CD4-positive, alpha-beta T cell treated with Interleukin-17A for 1 hour (primary cell): ENCODE data around the gene HBP1.
"Not testable (repeated sequence)": the region's sequence is repeated elsewhere in the genome, so short reads cannot be mapped to it uniquely, and the experiment has no call there.

Source experiments
- DNase-seq: peaks from one replicate; pipeline ENCODE4 v3.0.0-alpha.2; 2020

HBP1 gene, protein sequence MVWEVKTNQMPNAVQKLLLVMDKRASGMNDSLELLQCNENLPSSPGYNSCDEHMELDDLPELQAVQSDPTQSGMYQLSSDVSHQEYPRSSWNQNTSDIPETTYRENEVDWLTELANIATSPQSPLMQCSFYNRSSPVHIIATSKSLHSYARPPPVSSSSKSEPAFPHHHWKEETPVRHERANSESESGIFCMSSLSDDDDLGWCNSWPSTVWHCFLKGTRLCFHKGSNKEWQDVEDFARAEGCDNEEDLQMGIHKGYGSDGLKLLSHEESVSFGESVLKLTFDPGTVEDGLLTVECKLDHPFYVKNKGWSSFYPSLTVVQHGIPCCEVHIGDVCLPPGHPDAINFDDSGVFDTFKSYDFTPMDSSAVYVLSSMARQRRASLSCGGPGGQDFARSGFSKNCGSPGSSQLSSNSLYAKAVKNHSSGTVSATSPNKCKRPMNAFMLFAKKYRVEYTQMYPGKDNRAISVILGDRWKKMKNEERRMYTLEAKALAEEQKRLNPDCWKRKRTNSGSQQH

DNA sequence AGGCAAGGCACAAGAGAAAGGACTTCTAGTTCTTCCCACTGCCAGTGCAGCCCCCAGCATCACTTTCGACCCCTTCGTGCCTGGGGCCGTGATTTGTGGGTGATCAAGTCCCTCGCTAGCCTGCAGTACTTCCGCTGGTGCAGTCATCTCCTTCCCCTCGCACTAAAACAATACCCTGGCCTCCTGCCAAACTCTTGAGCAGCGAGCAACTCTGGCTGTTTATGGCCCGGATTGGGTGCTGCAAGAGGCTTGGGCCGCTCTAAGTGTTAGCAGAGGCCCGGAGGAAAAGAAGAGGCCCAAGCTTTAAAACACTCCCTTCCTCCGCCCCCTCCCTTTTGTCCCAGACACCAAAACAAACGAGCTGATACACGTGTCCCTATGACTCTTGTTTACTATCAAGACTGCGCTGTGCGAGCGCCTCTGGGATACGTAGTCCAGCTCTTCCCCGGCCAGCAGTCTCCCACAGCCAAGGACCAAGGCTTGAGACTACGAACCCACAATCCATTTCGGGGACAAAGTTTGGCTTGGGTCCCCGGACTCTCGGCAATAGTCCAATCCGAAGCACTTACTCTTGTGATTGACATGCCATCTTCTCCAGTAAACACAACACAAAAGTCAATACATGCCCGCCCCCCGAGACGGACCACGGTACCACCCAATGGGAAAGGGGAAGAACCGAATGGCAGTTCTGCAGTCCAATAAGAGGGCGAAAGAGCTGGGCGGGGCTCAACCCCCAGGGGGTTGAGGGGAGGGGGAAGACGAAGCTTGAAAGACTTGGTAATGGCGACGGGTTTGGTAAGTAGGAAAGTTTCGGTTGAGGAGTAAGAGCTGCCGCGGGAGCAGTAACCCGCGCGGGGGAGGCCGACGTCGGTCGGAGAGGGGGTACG is at the start of gene HBP1:
HBP1 (plus strand) TSS at position 771 of the 887 bp plus-strand sequence. CDS start 10,891 bp downstream, outside the sequence.
- DNase-seq: peak; percentile 100

DNA sequence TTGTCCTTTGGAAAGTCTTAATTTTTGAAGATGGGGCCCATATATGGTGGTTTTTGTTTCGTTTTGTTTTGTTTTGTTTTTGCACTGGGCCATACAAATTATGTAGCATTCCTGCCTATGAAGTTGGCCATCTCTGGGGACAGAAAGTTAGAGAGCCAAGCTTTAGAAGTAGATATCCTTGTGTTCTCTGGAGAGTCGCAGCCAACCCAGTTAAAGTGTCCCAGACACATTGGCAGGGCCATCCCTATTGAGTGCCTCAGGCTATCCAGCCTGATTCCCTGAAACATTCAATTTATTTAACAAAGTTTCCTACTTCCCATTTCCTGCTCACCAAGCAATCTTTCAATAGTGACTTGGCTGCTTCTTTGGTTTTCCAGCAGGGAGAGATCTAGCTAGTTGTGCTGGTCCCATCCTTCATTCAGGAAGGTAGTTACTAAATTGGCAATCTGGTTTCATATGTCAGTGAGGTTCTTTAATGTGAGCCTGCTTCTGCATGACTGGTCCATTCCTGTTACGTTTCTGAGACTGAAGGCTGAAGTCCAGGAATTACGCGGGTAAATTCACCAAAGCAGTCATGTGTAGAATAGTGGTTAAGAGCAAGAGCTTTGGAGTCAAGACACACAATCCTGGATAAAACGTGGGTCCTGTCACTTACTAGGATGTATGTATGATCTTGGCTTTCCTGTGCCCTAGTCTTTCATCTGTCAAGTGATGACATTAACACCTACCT is 49.3 kb upstream of the HBP1 start:
- DNase-seq: no peak

DNA sequence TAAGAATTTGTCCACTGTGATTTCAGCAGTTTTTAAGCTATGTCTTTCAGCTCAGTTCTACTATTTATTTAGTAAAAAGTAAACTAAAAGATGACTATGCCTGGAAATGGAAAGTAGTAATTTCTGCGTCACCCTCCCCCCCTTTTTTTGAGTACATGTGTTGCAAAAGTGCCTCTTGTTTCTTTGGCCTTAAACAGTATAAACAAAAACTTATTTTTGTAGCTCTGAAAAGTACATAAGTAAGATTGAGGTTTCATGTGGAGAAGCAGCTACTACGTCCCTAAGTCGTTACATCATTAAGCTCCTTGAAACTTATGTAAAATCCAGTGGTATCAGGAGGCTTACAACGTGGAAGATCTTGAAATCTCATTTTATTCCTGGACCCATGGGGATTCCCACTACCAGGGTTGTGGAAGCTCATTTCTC is 46.3 kb upstream of the HBP1 start:
- DNase-seq: no peak

DNA sequence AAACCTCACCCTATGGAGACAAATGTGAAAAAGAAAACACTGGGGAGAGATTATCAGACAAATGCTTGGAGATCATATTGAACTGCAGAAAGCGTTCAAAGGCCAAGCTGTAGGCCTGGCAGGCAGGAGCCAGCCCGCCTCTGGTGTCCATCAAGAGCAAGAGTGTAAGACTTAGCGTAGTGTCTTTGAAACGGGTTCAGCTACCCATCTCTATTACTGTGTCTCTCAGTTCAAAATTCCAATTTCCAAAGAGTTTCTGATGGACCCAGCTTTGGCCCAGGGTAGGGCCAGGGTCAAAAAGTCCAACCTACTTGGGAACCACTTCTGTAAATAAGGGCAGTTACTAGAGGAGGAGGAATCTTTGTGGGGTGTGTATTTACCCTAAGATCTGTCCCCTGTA is 45.4 kb upstream of the HBP1 start:
- DNase-seq: no peak

DNA sequence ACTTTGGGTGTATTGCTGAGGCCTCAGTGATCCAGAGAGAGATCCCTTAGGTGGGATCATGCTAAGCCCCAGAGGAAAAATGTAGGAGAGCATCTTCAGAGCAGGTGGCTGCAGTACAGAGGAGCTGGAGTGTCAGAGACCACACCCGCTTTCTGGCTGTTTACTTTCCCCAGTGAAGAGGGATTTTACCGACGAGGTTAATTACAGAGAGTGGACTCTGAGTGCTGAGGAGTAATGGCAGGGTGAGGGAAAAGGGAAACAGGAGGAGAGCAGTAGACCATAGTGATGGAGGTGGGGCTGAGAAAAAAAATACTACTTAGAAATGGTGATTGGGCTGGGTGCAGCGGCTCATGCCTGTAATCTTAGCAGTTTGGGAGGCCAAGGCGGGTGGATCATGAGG is 43.3 kb upstream of the HBP1 start:
- no peak for DNase-seq

DNA sequence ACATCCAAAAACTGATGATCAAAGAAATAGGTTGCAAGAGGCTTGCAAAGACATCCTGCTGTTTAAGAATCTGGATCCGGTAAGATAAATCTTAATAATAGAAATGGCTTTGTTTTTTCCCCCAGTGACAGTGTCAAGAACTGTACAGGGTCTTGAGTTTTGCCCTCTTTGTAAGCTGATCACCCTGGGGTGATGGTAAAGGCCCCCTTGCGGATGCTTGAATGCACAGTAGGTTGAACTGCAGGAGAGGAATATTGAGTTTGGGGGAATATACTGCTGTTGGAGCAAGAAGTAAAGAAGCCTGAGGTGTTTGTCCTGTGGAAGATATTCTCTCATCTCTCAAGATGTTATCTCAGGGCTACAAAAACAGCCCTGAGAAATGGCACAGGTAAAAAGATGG is 40.6 kb upstream of the HBP1 start:
- no peak for DNase-seq

DNA sequence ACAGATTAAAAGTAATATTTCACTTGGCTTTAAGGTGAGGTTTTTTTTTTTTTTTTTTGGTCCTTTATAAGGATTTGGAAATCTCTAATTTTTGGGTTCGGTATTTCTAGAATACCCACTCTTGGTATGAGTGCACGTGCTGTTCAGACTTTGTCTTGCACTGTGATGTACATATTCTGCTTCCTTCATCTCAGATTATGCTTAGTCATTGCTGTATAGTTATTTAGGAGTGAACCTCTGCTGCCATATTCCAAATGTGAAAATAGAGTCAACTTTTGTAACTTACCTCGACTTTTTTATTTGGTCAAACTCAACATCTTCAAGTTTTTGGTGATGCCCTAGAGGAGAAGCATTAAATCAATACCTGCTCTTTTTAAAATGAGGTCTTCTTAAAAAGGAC is 40.1 kb upstream of the HBP1 start:
- DNase-seq: no peak

DNA sequence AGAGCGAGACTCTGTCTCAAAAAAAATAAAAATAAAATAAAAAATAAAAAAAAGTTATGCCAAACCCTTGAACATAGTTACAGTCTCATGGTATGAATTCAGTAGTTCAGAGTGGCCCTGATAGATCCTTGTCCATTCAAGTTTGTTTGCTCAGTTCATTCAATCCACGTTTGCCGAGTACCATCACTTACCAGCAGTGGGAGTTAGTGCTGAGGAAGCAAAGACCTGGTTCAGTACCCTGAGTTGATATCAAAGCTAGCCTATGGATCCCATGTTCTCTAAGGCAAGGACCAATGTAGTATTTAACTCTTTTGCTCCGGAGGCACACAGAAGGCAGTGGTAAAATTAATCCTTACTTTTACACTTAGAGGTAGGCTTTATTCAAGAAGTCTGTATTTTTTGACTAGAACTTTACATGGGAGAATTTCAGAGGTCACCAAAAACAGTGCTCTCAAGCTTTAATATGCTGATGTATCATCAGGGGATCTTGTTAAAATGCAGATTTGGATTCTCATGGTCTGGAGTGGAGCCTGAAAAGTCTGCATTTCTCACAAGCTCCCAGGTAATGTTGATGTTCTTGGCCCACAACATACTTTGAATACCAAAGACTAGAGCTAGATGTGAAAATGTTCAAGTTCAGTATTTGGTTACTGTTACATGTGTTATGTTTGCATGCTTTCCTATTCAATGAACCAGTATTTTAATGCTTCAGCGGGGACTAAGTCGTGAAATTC is 38.1 kb upstream of the HBP1 start:
- no peak for DNase-seq

DNA sequence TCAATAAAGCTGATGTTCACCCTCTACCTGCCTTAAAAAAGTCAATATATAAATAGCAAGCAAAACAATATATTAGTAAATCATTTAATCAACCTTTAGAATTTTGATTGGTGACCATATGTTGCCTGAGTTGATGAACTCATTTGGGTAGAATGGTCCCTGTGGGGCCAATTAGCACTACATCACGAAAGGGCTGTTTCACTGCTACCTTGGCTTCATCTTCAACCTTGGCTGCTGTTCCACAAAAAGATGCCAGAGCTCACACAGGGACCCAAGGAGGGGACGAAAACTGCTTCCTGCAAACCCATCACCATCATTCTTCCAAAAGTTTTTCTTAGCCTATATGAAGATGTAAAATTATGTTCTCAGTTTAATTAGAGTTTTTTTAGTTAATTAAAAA is 35.4 kb upstream of the HBP1 start:
- DNase-seq: no peak

DNA sequence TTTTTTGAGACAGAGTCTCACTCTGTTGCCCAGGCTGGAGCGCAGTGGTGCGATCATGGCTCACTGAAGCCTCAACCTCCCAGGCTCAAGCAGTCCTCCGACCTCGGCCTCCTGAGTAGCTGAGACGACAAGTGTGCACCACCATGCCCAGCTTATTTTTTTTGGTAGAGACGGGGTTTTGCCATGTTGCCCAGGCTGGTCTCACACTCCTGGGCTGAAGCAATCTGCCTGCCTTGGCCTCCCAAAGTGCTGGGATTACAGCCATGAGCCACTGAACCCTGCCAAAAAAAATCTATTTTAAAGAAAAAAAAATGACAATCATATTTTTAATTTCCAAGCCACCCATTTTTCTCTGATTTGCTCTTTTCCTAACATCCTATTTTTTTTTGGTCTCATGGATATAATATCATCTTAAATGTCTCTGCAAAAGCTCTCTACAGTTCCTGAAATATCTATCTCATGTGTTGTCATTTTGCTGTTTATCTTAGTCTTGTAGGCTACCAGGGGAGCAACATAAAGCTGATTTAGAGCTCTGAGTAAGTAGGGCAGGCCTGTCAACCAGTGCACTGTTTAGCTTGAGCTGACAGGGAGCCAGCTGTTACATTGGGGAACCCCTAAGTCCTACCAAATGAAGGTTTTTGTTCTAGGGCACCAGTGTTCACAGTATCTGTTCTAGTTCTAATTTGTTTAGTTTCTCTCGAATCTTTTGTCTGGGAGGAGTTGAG is 29.9 kb upstream of the HBP1 start:
- no peak for DNase-seq

DNA sequence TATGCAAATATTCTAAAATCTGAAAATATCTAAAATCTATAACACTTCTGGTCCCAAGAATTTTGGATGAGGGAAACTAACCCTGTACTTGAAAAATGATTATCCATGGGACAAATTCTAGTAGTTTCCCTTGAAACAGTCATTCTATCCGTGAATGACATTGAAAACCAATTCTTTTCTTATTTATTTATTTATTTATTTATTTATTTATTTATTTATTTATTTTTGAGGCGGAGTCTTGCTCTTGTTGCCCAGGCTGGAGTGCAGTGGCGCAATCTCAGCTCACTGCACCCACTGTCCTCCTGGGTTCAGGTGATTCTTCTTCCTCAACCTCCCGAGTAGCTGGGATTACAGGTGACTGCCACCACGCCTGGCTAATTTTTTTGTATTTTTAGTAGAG is 24.9 kb upstream of the HBP1 start:
- not testable (repeated sequence) for DNase-seq

DNA sequence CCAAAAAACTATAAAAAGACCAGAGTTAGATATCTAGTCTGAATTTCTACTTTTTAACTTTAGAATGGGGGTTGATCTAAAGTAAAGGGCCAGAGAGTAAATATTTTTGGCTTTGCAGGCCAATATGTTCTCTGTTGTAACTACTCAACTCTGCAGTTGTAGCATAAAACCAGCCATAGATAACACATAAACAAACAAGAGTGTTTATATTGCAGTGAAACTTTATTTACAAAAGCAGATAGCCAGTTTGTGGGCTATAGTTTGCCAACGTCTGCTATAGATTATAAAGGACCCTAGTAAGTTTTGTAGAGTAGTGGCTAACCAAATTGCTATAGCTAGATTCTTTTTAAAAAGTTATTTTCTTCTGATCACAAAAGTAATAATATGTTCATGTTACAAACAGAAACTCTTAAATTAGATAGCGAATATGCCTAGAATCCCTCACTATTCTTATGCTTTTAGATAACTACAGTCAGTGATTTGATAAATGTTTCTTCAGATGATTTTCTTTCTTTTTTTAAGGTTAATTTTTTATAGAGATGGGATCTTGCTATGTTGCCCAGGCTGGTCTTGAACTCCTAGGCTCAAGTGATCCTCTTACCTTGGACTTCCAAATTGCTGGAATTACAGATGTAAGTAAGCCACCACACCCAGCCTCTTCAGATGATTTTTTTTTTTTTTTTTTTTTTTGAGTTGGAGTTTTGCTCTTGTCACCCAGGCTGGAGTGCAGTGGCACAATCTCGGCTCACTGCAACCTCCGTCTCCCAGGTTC is 23.6 kb upstream of the HBP1 start:
- DNase-seq: no peak

DNA sequence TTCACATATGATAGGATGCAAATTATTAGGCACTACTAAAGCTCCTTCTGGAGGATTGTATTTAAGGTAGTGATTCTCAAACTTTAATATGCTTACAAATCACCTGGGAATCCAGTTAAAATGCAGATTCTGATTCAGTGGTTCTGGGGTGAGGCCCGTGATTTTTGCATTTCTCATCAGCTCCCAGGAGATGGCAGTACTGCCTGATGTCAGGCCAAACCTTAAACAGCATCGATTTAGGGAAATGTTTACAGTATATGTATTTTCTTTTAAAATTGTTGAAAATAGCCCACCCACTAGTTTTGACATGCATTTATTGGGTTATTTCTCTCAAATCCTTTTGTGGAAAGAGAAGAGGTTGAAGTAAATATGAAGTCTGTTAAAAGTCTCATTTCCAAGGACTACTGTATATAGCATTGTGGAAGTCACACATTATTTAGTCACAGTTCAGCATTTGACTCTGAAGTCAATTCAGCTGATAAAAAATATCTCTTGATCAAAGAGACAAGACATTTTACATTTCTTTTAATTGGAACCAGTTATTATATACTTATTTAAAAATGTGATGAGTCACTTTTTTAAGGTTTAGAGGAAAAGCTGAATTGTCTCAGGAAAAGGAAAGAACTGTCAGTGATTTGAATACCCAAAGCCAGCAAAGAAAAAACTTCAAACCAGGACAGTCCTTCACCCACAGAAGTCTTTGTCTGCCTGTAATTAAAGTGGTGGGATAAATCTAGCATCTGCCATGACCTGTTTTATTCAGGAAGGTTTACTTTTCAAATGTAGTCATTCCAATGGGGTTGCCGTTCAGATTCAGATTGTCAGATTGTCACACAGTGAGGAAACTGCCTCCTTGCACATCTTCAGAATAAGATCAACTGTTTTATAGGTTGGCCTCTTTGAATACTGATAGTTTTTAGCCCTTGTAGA is 21.1 kb upstream of the HBP1 start:
- DNase-seq: peak; percentile 57

DNA sequence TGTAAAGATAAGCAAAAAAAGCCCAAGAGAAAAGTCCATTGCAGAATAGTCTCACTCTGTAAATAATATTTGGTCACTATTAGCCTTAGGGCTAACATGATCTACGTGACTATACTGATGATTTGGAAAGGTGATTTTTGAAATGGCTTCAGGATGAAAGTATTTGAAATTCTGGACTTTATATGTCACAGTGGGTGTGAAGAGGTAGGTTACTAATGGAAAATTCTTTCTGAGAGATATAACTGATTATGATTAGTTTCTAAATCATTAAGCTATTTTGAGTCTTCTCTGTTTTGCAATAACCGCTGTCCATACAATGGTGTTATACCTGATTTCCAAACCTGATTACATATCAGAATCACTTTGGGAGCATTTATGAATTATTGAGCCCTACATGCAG is 20.1 kb upstream of the HBP1 start:
- DNase-seq: no peak

DNA sequence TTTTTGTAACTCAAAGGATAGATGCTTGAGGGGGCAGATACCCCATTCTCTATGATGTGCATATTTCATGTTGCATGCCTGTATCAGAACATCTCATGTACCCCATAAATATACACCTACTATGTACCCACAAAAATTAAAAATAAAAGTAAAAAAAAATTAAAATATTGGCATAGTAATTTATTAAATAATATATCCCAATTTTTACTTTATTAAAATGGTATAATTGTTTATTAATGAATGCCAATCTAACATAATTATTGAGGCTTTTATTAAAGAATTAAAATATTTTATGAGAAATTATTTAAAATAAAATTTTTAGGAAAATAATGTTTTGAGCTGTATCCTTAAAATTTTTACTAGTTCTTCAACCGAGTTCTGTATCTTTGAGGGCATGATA is 18.9 kb upstream of the HBP1 start:
- no peak for DNase-seq

DNA sequence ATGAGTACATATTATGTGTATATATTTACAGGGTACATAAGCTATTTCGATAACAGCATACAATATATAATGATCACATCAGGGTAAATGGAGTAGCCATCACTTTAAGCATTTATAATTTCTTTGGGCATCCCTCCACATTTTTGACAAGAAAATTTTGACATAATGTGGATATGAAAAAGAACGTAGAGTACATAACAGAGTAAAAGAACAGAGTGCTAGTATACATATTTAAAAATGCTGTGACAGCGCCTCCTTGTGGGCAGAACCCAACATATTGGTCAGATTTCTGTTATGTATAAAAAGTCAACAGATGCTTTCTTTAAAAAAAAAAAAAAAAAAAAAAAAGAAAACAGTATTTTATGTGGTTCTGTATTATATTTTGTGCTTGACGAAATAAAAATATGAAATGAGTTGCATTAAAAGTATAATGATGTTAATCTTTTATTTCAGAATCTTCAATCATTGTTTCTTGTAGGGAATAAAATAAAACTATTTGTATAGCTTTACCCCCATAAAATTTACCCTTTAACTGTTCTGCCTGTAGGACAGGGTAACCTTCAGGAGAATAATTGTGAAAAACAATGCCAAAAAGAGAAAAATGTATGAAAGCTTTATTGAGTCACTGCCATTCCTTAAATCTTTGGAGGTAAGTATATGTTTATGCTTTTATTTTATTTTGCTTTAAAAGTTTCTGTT is 18.3 kb upstream of the HBP1 start:
- DNase-seq: peak; percentile 85

DNA sequence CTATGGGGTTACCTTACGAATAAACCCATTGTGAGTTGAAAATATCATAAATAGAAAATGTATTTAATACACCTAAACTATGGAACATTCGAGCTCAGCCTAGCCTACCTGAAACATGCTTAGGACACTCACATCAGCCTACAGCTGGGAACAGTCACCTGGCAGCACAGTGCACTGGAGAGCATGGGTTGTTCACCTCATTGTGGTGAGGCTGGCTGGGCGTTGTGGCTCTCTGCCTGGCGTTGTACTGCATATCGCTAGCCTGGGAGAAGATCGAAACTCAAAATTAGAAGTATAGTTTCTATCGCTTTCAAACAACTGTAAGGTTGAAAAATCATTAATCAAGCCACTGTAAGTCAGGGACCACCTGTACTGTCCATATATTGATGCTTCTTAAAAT is 17.3 kb upstream of the HBP1 start:
- no peak for DNase-seq

DNA sequence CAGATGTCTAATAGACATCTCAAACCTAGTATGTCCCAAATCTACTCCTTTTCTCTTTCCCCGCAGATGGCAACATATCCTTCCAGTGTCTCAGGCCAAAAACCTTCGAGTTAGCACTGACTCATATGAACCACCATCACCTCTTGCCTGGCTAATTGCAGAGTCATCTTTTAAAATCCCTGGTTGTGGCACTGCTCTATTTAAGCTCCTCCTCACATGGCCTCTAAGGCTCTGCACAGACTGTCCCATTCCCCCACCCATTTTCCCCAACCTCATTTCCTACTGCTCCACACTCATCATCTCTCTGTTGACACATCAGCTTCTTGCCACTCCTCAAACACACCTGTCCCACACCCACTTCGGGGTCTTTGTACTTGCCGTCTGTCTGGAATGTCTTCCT is 16.8 kb upstream of the HBP1 start:
- DNase-seq: no peak

DNA sequence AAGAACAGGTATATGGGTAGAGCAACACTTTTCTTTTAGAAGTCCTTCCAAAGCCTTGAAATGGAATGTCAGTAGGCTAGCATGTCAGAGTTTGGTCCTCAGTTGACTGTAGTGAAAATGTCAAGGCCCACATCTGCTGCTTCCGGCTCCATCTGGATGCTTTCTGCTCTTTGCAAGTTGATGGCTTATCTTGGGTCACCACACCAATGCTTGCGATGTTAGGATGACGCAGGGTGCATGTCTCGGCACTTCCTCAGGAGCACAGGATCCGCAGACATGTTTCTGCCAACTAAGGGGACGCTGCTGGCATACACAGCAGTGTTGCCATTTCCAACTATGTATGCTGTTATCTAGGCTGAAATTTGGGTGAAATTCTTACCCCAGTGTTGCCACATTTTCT is 14.0 kb upstream of the HBP1 start:
- DNase-seq: no peak
